ENCODE measurements around the gene RASGRP1.
A peak's percentile ranks its signal among the peaks of the same experiment; 100 is the strongest.

DNA sequence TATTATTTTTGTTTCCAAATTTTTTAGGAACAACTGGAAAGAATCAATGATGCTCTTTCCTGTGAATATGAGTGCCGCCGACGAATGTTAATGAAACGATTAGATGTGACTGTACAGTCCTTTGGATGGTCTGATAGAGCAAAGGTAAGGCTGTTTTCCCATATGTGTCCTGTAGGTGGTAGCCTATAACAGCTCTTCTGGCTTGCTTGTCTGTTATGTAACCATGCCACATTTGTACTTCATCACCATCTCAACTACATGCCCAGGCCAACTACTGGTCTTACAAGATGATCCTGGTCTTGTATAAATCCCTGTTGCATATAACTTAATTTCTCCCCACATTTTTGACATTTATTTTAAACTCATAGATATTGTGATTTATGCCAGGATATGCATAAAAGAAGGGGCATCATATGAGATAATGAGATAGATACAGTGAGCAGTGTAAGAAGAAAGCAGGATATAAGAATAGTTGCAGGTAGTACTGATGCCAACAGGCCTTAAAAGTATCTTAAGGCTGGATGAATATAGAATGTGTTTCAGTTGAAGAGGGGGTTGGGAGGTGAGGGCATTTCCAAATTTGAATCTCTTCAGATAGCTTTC lies 90.4 kb downstream of the RASGRP1 start:
- no peak for TF ChIP-seq REST (IDR thresholded peaks at IDR 0.05; ENCODE audit: insufficient replicate concordance, low read depth)
- TF ChIP-seq, protein P1, sequence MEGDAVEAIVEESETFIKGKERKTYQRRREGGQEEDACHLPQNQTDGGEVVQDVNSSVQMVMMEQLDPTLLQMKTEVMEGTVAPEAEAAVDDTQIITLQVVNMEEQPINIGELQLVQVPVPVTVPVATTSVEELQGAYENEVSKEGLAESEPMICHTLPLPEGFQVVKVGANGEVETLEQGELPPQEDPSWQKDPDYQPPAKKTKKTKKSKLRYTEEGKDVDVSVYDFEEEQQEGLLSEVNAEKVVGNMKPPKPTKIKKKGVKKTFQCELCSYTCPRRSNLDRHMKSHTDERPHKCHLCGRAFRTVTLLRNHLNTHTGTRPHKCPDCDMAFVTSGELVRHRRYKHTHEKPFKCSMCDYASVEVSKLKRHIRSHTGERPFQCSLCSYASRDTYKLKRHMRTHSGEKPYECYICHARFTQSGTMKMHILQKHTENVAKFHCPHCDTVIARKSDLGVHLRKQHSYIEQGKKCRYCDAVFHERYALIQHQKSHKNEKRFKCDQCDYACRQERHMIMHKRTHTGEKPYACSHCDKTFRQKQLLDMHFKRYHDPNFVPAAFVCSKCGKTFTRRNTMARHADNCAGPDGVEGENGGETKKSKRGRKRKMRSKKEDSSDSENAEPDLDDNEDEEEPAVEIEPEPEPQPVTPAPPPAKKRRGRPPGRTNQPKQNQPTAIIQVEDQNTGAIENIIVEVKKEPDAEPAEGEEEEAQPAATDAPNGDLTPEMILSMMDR (IDR thresholded peaks at IDR 0.05; ENCODE audit: insufficient read depth, low read length): peak; percentile 57
- TF ChIP-seq POLR2AphosphoS5 (IDR thresholded peaks at IDR 0.05; ENCODE audit: low read depth): no peak
- TF ChIP-seq SPI1 (IDR thresholded peaks at IDR 0.05; ENCODE audit: borderline replicate concordance, low read depth): no peak

Measured in HL-60 (cell line).